ENCODE data around the gene PPIL3.

The PPIL3 gene

DNA sequence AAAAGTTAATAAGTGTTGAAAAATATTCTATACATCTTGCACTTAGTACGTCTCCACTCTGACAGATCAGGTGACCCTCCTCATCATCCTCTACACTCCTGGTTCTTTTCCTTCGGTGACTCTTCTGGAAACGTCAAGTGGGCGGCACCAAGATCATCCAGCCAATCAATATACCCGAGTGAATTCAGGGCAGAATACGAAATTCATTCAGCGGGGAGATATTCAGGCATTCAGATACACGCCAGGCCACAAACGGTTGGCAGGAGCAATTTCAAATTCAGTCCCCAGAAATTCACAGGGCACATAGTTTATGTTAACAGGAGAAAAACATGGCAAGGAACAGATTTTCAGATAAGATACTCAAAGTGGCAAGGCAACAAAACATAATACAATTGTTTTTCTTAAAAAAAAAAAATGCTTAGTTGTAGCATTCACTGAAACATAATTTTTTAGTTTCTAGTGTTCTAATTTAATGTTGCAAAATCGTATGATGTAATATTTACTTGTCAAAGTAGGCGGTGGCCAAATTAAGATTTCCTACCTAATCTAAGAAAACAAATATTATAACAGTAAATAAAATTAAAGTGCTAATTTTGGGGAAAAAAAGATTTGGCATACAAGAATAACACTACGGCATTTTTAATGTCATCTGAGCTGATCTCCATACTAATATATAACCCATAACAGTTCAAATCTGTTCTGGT lies 28.6 kb downstream of the PPIL3 start:
- peak; percentile 45 for DNase-seq (ENCODE audit: low spot score)

DNA sequence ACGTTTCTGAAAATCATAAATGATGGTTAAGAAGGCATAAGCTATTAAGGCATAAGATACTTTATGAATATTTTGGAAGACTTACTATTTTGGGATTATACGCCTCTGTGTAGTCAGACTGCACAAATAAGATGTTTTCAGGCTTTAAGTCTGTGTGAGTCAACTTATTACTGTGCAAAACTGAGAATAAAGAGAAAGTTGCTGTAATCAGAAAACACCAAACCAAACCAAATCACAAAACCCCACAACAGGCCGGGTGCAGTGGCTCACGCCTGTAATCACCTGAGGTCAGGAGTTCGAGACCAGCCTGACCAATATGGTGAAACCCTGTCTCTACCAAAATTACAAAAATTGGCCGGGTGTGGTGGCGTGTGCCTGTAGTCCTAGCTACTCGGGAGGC lies 32.1 kb downstream of the PPIL3 start:
- no peak for DNase-seq (ENCODE audit: low spot score)

- no peak for DNase-seq (ENCODE audit: low spot score)
Observed at GRCh38 chr2:200852605-200853004, 36.3 kb downstream of the PPIL3 start.

- no peak for DNase-seq (ENCODE audit: low spot score)
Observed at GRCh38 chr2:200851398-200852248, 37.3 kb downstream of the PPIL3 start.

DNA sequence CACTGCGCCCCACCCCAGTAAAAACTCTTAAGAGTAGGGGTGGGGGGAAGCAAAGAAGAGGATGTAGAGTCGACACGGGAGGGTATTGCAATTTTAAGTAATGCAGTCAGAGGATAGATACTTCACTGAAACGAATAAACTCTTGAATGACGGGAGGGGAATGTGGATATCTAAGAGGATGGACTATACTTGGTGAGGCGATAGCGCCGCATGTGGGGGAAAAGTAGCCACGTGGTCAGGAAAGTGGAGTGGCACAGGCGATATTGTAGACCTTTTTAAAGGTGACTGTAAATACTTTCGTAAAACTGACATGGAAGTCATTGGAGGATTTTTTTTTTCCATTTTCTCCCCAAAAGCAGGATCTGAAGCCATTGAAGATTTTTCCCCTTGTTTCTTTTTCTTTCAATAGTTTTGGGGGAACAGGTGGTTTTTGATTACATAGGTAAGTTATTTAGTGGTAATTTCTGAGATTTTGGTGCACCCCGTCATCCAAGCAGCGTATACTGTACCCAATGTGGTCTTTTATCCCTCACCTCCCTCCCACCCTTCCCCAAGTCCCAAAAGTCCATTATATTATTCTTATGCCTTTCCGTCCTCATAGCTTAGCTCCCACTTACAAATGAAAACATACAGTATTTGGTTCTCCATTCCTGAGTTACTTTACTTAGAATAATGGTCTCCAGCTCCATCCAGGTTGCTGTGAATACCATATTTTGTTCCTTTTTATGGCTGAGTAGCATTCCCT lies 38.2 kb downstream of the PPIL3 start:
- DNase-seq (ENCODE audit: low spot score), result no peak

- DNase-seq (ENCODE audit: low spot score), result no peak
Observed at GRCh38 chr2:200847939-200848338, 40.9 kb downstream of the PPIL3 start.

GRCh38 chr2:200847269-200847668 lies 41.6 kb downstream of the PPIL3 start:
- DNase-seq (ENCODE audit: low spot score), result no peak

DNA sequence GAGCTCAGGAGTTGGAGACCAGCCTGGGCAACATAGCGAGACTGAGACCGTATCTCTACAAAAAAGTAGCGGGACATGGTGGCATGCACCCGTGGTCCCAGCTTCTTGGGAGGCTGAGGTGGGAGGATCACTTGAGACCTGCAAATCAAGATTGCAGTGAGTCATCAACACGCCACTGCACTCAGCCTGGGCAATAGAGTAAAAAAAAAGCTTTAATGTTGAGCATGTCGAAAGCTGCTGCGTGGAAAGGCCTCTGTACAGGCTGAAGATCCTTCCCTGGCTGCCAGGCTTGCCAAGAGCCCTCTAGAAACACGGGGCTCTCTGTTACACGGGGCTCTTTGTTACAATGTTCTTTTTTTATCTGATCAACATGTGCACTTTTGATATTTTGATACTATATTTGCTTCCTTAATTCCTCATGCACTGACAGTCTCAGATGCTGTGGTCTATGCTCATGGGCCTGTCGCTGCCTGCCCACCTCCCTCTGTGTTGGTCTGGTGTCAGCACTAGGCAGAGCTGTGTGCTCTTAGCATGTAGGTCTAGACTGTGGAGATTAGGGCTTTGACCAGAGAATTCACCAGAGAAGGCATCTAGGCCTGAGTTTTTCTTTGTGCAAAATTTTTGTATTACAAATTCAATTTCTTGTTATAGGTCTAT lies 43.1 kb downstream of the PPIL3 start:
- DNase-seq (ENCODE audit: low spot score), result no peak

DNA sequence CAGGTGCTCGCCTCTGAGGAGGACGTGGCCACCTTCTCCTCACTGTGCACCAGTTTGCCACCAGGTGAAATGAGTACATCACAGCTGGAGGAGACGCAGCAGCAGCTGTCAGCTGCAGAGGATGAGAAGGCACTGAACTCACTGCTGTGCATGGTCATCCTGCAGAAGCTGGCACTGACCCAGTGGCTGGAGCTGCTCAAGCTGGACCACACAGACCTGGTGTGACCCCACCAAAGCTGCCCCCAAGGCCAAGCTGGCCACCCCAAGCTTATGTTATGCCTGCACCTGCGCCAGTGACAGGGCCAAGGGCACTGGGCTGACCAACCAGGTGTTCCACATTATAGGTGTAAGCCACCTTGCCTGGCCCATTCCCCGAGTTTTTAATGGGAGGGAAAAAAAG lies 43.7 kb downstream of the PPIL3 start:
- DNase-seq (ENCODE audit: low spot score), result no peak

DNA sequence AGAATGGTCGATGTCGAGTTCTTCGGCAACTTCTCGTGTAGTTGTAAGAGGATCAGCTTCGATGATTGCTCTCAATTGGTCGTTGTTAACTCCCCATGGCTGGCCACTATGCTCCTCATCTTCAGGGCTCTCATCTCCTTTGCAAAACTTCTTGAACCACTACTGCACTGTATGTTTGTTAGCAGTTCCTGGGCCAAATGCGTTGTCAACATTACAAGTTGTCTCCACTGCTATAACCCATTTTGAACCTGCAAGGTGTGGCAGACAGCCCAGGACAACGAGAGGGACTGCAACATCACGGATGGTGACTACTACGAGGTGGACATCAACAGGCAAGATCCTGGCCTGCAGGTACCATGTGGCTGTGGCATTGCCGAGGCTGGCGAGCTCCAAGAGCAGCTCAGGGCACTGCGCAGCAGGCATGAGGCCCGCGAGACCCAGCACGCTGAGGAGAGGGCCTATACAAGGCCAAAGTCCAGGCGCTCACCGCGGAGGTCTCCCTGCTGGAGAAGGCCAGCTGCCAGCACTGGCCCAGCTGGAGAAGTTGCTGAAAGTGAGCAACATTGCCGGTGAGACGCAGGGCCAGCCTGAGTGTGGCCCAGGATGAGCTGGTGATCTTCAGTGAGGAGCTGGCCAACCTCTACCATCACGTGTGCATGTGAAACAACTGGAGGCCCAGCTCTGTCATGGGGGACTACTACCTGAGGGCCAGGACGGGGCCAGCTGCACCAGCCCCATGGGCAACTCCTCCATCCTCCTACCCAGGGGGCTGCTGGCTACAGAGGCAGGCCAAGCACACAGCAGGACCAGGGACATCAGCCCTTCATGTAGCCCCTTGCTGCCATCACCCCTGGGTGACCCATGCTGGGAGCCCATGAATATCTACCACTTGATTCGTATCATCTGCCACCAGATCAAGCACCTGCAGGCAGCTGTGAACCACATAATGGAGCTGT lies 44.6 kb downstream of the PPIL3 start:
- DNase-seq (ENCODE audit: low spot score), result no peak

GRCh38 chr2:200839513-200839912 lies 49.4 kb downstream of the PPIL3 start:
- no peak for DNase-seq (ENCODE audit: low spot score)

DNA sequence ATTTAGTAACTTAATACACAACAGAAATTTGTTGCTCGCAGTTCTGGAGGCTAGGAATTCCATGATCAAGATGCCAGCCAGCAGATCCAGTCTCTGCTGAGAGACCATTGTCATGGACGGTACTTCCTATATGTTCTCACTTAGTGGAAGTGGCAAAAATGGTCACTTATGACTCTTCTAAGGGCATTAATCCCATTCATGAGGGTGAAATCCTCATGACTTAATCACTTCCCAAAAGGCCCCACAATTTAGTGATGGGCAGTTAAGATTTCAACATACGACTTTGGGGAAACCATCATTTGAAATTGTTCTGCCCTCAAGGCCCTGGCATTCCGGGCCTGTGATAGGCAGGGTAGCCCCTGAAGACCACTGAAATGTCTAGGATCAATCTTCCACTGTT lies 54.2 kb downstream of the PPIL3 start:
- no peak for DNase-seq (ENCODE audit: low spot score)

GRCh38 chr2:200829258-200829655 lies 59.6 kb downstream of the PPIL3 start:
- no peak for DNase-seq (ENCODE audit: low spot score)

DNA sequence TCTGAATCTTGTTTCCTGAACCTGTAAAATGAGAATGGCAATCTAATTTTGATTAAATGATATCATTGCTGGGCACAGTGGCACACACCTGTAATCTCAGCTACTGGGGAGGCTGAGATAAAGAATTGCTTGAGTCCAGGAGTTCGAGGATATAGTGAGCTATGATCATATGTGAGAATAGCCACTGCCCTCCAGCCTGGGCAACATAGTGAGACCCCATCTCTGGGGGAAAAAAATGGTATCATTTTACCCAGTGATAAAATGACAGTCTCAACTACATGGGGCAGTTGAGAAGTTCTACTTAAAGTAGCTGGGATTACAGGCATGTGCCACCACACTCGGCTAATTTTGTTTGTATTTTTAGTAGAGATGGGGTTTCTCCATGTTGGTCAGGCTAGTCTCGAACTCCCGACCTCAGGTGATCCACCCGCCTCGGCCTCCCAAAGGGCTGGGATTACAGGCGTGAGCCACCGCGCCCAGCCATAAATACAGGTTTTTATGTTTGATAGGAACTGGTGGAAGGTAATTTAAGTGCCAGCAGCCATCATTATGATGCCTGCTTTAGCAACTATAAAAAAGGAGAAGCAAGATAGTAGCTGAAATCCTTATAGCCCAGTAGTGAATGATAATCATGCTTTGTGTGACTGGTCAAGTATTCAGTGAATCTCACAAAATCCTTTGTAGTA lies 60.2 kb downstream of the PPIL3 start:
- DNase-seq (ENCODE audit: low spot score), result no peak

DNA sequence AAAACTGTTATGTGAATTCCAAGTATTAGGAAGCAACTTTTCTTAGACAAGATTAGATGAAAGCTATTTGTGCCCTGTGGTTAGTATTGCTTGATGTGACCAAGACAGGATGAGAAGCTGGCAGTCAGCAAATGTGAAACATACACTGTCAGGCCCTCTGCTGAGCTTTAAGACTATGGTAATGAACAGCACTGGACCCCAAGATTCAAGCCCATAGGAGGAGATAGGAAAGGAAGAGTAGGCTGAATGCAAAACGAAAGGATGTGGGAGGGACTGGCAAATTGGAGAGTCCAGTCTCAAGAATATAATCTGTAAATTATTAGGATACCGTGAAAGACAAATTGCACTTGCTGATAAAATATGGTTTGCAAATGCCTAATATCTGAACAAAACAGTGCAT lies 60.8 kb downstream of the PPIL3 start:
- DNase-seq (ENCODE audit: low spot score), result no peak

GRCh38 chr2:200821686-200822245 lies 67.1 kb downstream of the PPIL3 start:
- DNase-seq (ENCODE audit: low spot score), result no peak
